Thymus (tissue), 11 donors: ENCODE measurements around the gene EXD1. TPM values are rescaled to one million over a fixed set of nuclear protein-coding genes. Genes with fewer than 3 reads are reported as not detected.
"Not testable (repeated sequence)": the region's sequence is repeated elsewhere in the genome, so short reads cannot be mapped to it uniquely, and the experiment has no call there.

Experiments
- DNase-seq, 9 donors: peaks; one replicate each; pipeline ENCODE4 v3.0.0-alpha.2; 2013; ENCODE audit warnings: low spot score in 9 of 9, low read depth in 6 of 9, missing footprints in 1 of 9
- H3K27ac ChIP-seq, 2 donors: one replicate each; pipeline ENCODE4 v1.5.1; 2013; ENCODE audit warnings: control low read depth in 1 of 2, low read depth in 1 of 2, low read length in 1 of 2, mild to moderate bottlenecking in 1 of 2, moderate library complexity in 1 of 2
- H3K27me3 ChIP-seq, 2 donors: one replicate each; pipeline ENCODE4 v1.5.1; 2013; ENCODE audit warnings: low read length in 1 of 2; ENCODE audit not compliant: control insufficient read depth in 2 of 2, insufficient read depth in 1 of 2
- H3K36me3 ChIP-seq, 2 donors: one replicate each; pipeline ENCODE4 v1.5.1; 2013; ENCODE audit warnings: low read length in 1 of 2, mild to moderate bottlenecking in 1 of 2, moderate library complexity in 1 of 2; ENCODE audit not compliant: control insufficient read depth in 2 of 2, insufficient read depth in 2 of 2
- H3K4me1 ChIP-seq, 2 donors: one replicate each; pipeline ENCODE4 v1.5.1; 2013; ENCODE audit warnings: low read length in 2 of 2; ENCODE audit not compliant: control insufficient read depth in 2 of 2, insufficient read depth in 2 of 2
- H3K4me3 ChIP-seq, 2 donors: one replicate each; pipeline ENCODE4 v1.5.1; 2013; ENCODE audit warnings: low read length in 2 of 2, control low read depth in 1 of 2, mild to moderate bottlenecking in 1 of 2
- H3K9me3 ChIP-seq, 2 donors: one replicate each; pipeline ENCODE4 v1.5.1; 2013; ENCODE audit warnings: low read length in 1 of 2, mild to moderate bottlenecking in 1 of 2; ENCODE audit not compliant: control insufficient read depth in 2 of 2, insufficient read depth in 1 of 2
- WGBS: extraction: QIAGEN DNeasy Blood & Tissue Kit; methylation state at CpG from one replicate; pipeline ENCODE4 v1.1.7; 2013; 5-methylcytosine and 5-hydroxymethylcytosine counted together
- polyA plus RNA-seq: library from polyadenylated mRNA; stranded (reverse); fragments of 200-250 nt; gene quantifications from one replicate; pipeline ENCODE4 v1.2.3, GENCODE V29; 2013
- total RNA-seq: library from RNA; stranded (reverse); fragments of 120-200 nt; gene quantifications from one replicate; pipeline ENCODE4 v1.2.4, GENCODE V29; 2013
- donor health status: healthy.

Gene EXD1
- total and polyA plus RNA-seq, 2 donors: 0.09 to 0.34 TPM

DNA sequence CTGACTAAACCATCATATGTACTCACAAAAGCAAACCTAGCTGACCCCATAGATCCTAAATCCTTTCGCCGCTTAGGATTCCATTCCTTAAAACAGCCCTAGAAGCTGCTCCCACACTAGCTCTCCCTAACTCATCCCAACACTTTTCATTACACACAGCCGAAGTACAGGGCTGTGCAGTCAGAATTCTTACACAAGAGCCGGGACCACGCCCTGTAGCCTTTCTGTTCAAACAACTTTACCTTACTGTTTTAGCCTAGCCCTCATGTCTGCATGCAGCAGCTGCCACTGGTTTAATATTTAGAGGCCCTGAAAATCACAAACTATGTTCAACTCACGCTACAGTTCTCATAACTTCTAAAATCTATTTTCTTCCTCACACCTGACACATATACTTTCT, 95.0 kb downstream of the EXD1 start:
- H3K4me3 ChIP-seq, H3K9me3 ChIP-seq, H3K4me1 ChIP-seq, H3K27me3 ChIP-seq, H3K27ac ChIP-seq, H3K36me3 ChIP-seq, DNase-seq: not testable (repeated sequence)
- 96% methylated on average over 6 of the region's 6 CpGs for WGBS

DNA sequence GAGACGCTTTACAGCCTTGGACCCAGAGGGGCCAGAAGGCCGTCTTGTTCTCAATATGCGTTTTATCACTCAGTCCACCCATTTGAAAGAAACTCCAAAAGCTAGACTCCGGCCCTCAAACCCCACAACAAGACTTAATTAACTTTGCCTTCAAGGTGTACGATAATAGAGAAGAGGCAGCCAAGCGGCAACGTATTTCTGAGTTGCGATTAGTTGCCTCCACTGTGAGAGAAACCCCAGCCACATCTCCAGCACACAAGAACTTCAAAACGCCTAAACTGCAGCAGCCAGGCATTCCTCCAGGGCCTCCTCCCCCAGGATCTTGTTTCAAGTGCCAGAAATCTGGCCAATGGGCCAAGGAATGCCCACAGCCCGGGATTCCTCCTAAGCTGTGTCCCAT, 97.1 kb downstream of the EXD1 start:
- H3K36me3 ChIP-seq: no peaks in the 10 kb centered on the region
- WGBS: 94% methylated on average over 10 of the region's 10 CpGs
- H3K27ac ChIP-seq: no peak overlapping the region
- no peak for DNase-seq
- no peak overlapping the region for H3K4me3 ChIP-seq
- H3K9me3 ChIP-seq: no peaks in the 10 kb centered on the region
- no peaks in the 10 kb centered on the region for H3K27me3 ChIP-seq
- no peaks in the 10 kb centered on the region for H3K4me1 ChIP-seq

Other genes starting within 250 kb of the EXD1 start
- 12.9 TPM for gene INO80, start 114.5 kb downstream of the EXD1 start, total RNA-seq
- 7.6 TPM for gene INO80, start 114.5 kb downstream of the EXD1 start, polyA plus RNA-seq
- 21.6 TPM for gene CHP1, start 511 bp upstream of the EXD1 start, total RNA-seq
- 38.8 TPM for gene CHP1, start 511 bp upstream of the EXD1 start, polyA plus RNA-seq
- 19.5 TPM for gene OIP5, start 101.8 kb upstream of the EXD1 start, total RNA-seq
- 2.4 TPM for gene OIP5, start 101.8 kb upstream of the EXD1 start, polyA plus RNA-seq
- 152 TPM for gene NUSAP1, start 102.1 kb upstream of the EXD1 start, total RNA-seq
- gene NUSAP1, start 102.1 kb upstream of the EXD1 start, polyA plus RNA-seq: 14.0 TPM
- gene NDUFAF1, start 171.7 kb upstream of the EXD1 start, total RNA-seq: 19.7 TPM
- 19.5 TPM for gene NDUFAF1, start 171.7 kb upstream of the EXD1 start, polyA plus RNA-seq
- gene RTF1, start 186.3 kb upstream of the EXD1 start, total RNA-seq: 15.3 TPM
- gene RTF1, start 186.3 kb upstream of the EXD1 start, polyA plus RNA-seq: 19.0 TPM